Adrenal gland (tissue), 12 donors: Measurements from ENCODE around the gene TMEM221. TPM values are rescaled to one million over a fixed set of nuclear protein-coding genes. Genes with fewer than 3 reads are reported as not detected.

Experiments
- DNase-seq, 7 donors: peaks; one replicate each; pipeline ENCODE4 v3.0.0-alpha.2; 2019 to 2020
- H3K27ac ChIP-seq, 5 donors: fragments of 200-600 bp; sonication (generic) in 4 of 5; 1 replicate in 3 of 5; 2 replicates in 2 of 5; pipeline versions ENCODE4 v1.5.1 to v1.8.0; 2016 to 2020; ENCODE audit warnings: mild to moderate bottlenecking in 1 of 5
- H3K27me3 ChIP-seq: fragments of 200-600 bp; 2 replicates; pipeline ENCODE4 v1.8.0; 2021
- H3K36me3 ChIP-seq, 2 donors: fragments of 200-600 bp; replicated peaks in 1 of 2; 1 replicate in 1 of 2; 2 replicates in 1 of 2; pipeline versions ENCODE4 v1.5.1 to v1.8.0; 2018 to 2022
- H3K4me1 ChIP-seq, 2 donors: fragments of 200-600 bp; replicated peaks in 1 of 2; 1 replicate in 1 of 2; 2 replicates in 1 of 2; pipeline versions ENCODE4 v1.5.1 to v1.8.0; 2018 to 2021
- H3K4me3 ChIP-seq, 4 donors: fragments of 200-600 bp; sonication (generic) in 3 of 4; one replicate each; pipeline ENCODE4 v1.5.1; 2016 to 2018
- H3K9me3 ChIP-seq, 3 donors: fragments of 200-600 bp; sonication (generic) in 1 of 3; replicated peaks in 1 of 3; 1 replicate in 2 of 3; 2 replicates in 1 of 3; pipeline versions ENCODE4 v1.5.1 to v1.8.0; 2016 to 2021
- POLR2A ChIP-seq, 2 donors: fragments of 450-650 bp; IDR thresholded peaks; one replicate each; pipeline ENCODE4 v1.6.1; 2017; ENCODE audit warnings: antibody characterized with exemption in 2 of 2, mild to moderate bottlenecking in 2 of 2, moderate library complexity in 1 of 2
- WGBS, 4 donors: extraction: QIAGEN DNeasy Blood & Tissue Kit in 2 of 4; methylation state at CpG; one replicate each; pipeline versions ENCODE4 v1.1.5 to v1.1.7; 2013 to 2017; 5-methylcytosine and 5-hydroxymethylcytosine counted together
- intact Hi-C, 2 donors: fragments of 100-400 bp; cut with DNase I; formaldehyde crosslinking; loops; one replicate each; pipeline versions ENCODE4 v1.14.1 to v1.15.0; 2022 to 2023
- polyA plus RNA-seq, 3 donors: library from polyadenylated mRNA; stranded (reverse); fragments of 200-250 nt in 2 of 3; fragments of 350-450 nt in 1 of 3; fragmentation: Illumina TruSeq in 1 of 3; extraction: RNeasy Lipid Tissue Mini Kit (QIAGEN cat#74804) in 1 of 3; gene quantifications; one replicate each; pipeline ENCODE4 v1.2.3, GENCODE V29; 2013 to 2014
- total RNA-seq, 9 donors: library from RNA; depleted of rRNA in 4 of 9; stranded (reverse); fragments of >200 nt in 4 of 9; fragments of 120-200 nt in 1 of 9; fragmentation: NEBNext Ultra II Directional in 1 of 9; extraction: Animal tissue kit (Norgen Biotek cat#: 25700) in 1 of 9; gene quantifications; one replicate each; pipeline versions ENCODE4 v1.1.0 to v1.2.4, GENCODE V29; 2013 to 2023
- TF ChIP-seq, protein P1 (sequence below), 6 experiments: fragments of 450-650 bp in 4 of 6; fragments of 200-600 bp in 2 of 6; sonication (generic) in 1 of 6; IDR thresholded peaks; 1 replicate in 5 of 6; 2 replicates in 1 of 6; pipeline versions ENCODE4 v1.5.1 to v1.8.0; 2016 to 2021; ENCODE audit warnings: antibody characterized with exemption in 6 of 6, mild to moderate bottlenecking in 2 of 6, moderate library complexity in 1 of 6
- donor health status: healthy with polysubstance abuse.
- donor health status: Bipolar disorder and iron deficiency.
- donor health status: DM: yes; HTN: yes; CAD: no.
- donor health status: DM: no; HTN: no; CAD: no.
- donor health status: DM: no; HTN: no; CAD: no.
- donor health status: DM: yes; HTN: yes; CAD: no.

The TMEM221 gene
- total and polyA plus RNA-seq, 12 donors = 0.22 to 8.7 (median 3.6) TPM

DNA sequence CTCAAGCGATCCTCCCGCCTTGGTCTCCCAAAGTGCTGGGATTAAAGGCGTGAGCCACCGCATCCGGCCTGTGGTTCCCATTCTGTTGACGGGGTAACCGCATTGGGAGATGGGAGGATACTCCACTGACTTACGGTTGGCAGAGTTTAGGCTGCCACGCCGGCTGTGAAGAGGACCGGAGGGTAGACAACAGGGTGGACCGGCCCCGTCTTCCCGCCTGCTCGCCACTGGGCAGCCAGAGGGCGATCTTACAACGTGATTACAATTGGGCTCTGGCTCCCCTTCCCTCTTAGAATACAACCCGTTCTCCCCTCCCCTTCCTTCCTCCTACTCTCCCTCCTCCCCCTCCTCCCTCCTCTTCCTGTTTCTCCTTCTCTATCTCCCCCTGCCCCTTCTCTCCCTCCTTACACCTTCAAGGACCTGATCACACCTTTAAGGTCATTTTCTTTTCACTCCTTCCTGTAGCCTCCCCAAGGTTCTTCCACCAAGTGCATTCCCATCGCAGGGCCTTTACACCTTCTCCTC is 53.5 kb downstream of the TMEM221 start:
- Histone ChIP-seq H3K27me3 (no peaks in the 10 kb centered on the region), H3K4me3 (no peak overlapping the region), H3K36me3 (peaks cover 0 to 18% of the 10 kb centered on the region in 2 donors), H3K27ac (no peak overlapping the region), H3K9me3 (no peaks in the 10 kb centered on the region), H3K4me1 (peaks cover 14 to 34% of the 10 kb centered on the region in 2 donors)
- peak; percentile 54 to 86 (median 74) for DNase-seq
- intact Hi-C loops = loop anchor here in 1 of 2 donors (5.0 kb wide), 1 partner anchor 67 kb away; the partner anchor contains the start of gene NXNL1
- WGBS, 4 donors = 18 to 33% (median 21%) methylated on average over 17 to 19 of the region's 19 CpGs
- TF ChIP-seq, protein P1, sequence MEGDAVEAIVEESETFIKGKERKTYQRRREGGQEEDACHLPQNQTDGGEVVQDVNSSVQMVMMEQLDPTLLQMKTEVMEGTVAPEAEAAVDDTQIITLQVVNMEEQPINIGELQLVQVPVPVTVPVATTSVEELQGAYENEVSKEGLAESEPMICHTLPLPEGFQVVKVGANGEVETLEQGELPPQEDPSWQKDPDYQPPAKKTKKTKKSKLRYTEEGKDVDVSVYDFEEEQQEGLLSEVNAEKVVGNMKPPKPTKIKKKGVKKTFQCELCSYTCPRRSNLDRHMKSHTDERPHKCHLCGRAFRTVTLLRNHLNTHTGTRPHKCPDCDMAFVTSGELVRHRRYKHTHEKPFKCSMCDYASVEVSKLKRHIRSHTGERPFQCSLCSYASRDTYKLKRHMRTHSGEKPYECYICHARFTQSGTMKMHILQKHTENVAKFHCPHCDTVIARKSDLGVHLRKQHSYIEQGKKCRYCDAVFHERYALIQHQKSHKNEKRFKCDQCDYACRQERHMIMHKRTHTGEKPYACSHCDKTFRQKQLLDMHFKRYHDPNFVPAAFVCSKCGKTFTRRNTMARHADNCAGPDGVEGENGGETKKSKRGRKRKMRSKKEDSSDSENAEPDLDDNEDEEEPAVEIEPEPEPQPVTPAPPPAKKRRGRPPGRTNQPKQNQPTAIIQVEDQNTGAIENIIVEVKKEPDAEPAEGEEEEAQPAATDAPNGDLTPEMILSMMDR (IDR thresholded peaks at IDR 0.05) = peak; percentile 37 to 88 (median 68)
- no peak for TF ChIP-seq POLR2A (IDR thresholded peaks at IDR 0.05)

DNA sequence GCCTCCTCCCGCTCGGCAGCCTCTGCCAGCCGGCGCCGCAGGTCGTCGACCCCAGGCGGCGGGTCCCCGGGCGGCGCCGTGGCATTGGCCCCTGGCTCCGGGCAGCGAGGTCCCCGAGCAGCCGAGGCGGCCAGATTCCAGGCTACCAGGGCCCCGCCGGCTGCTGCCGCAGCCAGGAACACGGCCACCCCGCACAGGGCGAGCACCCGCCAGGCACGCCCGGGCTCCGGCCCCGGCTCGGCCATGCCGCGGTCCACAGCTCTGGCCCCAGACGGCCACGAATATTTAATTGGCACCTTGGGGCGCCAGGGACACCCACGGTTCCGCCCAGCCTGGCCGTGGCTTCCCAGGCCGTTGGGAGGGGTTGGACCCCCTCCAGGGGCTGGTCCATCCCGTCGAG is 54.6 kb downstream of the TMEM221 start, which contains the start of gene CCDC194:
CCDC194 (minus strand) TSS at position 283 of the 400 bp plus-strand sequence; CDS start at position 245, 38 bp downstream.
- intact Hi-C loops = loop anchor here in 1 of 2 donors (5.0 kb wide), 1 partner anchor 68 kb away; the partner anchor contains the start of gene NXNL1
- H3K9me3 ChIP-seq = no peaks in the 10 kb centered on the region
- H3K27ac ChIP-seq = peak within 1 kb of the TSS in 3 of 5 donors; percentile 49 to 62 (median 56)
- 9 to 40% (median 23%) methylated on average over 2 to 41 of the region's 41 CpGs for WGBS, 4 donors
- no peak for TF ChIP-seq POLR2A (IDR thresholded peaks at IDR 0.05)
- TF ChIP-seq, protein P1 (IDR thresholded peaks at IDR 0.05) = no peak
- peak in 2 of 7 donors; percentile 48 to 53 for DNase-seq
- H3K4me3 ChIP-seq = peak within 1 kb of the TSS in 1 of 4 donors; percentile 17
- H3K27me3 ChIP-seq = no peaks in the 10 kb centered on the region
- H3K36me3 ChIP-seq = peaks cover 0 to 12% of the 10 kb centered on the region in 2 donors
- H3K4me1 ChIP-seq = peaks cover 14 to 34% of the 10 kb centered on the region in 2 donors

- no peak for TF ChIP-seq POLR2A (IDR thresholded peaks at IDR 0.05)
- TF ChIP-seq, protein P1 (IDR thresholded peaks at IDR 0.05) = no peak
- DNase-seq = peak; percentile 61 to 91 (median 78)
- no peak overlapping the region for H3K4me3 ChIP-seq
- H3K36me3 ChIP-seq = peaks cover 0 to 7% of the 10 kb centered on the region in 2 donors
- H3K27ac ChIP-seq = no peak overlapping the region
- no peaks in the 10 kb centered on the region for H3K27me3 ChIP-seq
- H3K4me1 ChIP-seq = peaks cover 14 to 34% of the 10 kb centered on the region in 2 donors
- intact Hi-C loops = loop anchor here in 1 of 2 donors (5.0 kb wide), 1 partner anchor 69 kb away; the partner anchor contains the start of gene NXNL1
- H3K9me3 ChIP-seq = no peaks in the 10 kb centered on the region
- WGBS, 4 donors = 12 to 34% (median 29%) methylated on average over 2 of the region's 2 CpGs
These were observed 55.5 kb downstream of the TMEM221 start for GRCh38 chr19:17393002-17393401.

- DNase-seq = peak in 1 of 7 donors; percentile 39
- Histone ChIP-seq H3K27me3 (no peaks in the 10 kb centered on the region), H3K9me3 (no peaks in the 10 kb centered on the region), H3K27ac (peak overlapping the region in 2 of 5 donors; percentile 47), H3K36me3 (no peaks in the 10 kb centered on the region), H3K4me3 (peak overlapping the region in 1 of 4 donors; percentile 52), H3K4me1 (peaks cover 14 to 34% of the 10 kb centered on the region in 2 donors)
- TF ChIP-seq POLR2A (IDR thresholded peaks at IDR 0.05) = no peak
- TF ChIP-seq, protein P1 (IDR thresholded peaks at IDR 0.05) = no peak
- 3 to 7% (median 4%) methylated on average over 15 to 26 of the region's 26 CpGs for WGBS, 4 donors
- intact Hi-C loops = loop anchor here in 1 of 2 donors (5.0 kb wide), 1 partner anchor 71 kb away; the partner anchor contains the start of gene NXNL1
These were observed 56.9 kb downstream of the TMEM221 start for GRCh38 chr19:17391371-17392151.
